K562 (cell line): Measurements from ENCODE around the gene EIF2AK3. TPM values are rescaled to one million over a fixed set of nuclear protein-coding genes. Genes with fewer than 3 reads are reported as not detected.
"Not testable (repeated sequence)": the region's sequence is repeated elsewhere in the genome, so short reads cannot be mapped to it uniquely, and the experiment has no call there.

ENCODE experiments used
- ATAC-seq: fragments of 200-7000 bp; cut with Tn5 transposase; 3 replicates; pipeline ENCODE4 v1.9.1; 2020; ENCODE audit warnings: moderate library complexity
- BruUV-seq: library from RNA; stranded (reverse); fragments of 400-500 nt; replicated peaks from 2 replicates; lab custom pipeline; 2021; lab: Mats Ljungman, UMichigan
- CTCF ChIA-PET: fragments of 300-600 bp; formaldehyde crosslinking; extraction: SDS; loops from one replicate; lab custom pipeline; 2021; ENCODE audit warnings: low intra/inter-chr PET ratio; lab: Yijun Ruan, JAX
- POLR2A ChIA-PET: fragments of 300-600, 350-650 bp; sonication (Branson Sonifier 250); formaldehyde crosslinking; extraction: SDS; loops from one replicate; lab custom pipeline; 2021; ENCODE audit warnings: antibody characterized with exemption, inconsistent platforms; lab: Yijun Ruan, JAX
- DNase-seq, 4 experiments: peaks; one replicate each; pipeline versions ENCODE4 v3.0.0 to v3.0.0-alpha.2; 2011 to 2018; ENCODE audit warnings: low spot score in 3 of 4, mixed read lengths in 3 of 4; ENCODE audit errors: extremely low read depth in 1 of 4
- FAIRE-seq: peaks from 2 replicates; lab custom pipeline; 2011; peaks lifted over from hg19 to GRCh38; lab: Jason Lieb, UNC
- H2AFZ ChIP-seq: 2 replicates; pipeline ENCODE4 v1.6.0; 2011; ENCODE audit warnings: low read depth, low read length, control low read depth, inconsistent platforms
- H3K27ac ChIP-seq: fragments of 200-600 bp; 3 replicates; pipeline ENCODE4 v1.8.0; 2011; ENCODE audit warnings: low read depth, mild to moderate bottlenecking, control low read depth, inconsistent platforms, low read length, moderate library complexity, mixed read lengths; ENCODE audit errors: extremely low read depth
- H3K27me3 ChIP-seq, 2 experiments: fragments of 300-600 bp in 1 of 2; 2 replicates in 1 of 2; 3 replicates in 1 of 2; pipeline versions ENCODE4 v1.6.0 to v1.8.0; 2011; ENCODE audit warnings: inconsistent platforms in 2 of 2, low read length in 2 of 2, mild to moderate bottlenecking in 1 of 2, mixed read lengths in 1 of 2, moderate library complexity in 1 of 2; ENCODE audit not compliant: control insufficient read depth in 2 of 2, insufficient read depth in 2 of 2
- H3K36me3 ChIP-seq: fragments of 300-600 bp; 3 replicates; pipeline ENCODE4 v1.8.0; 2011; ENCODE audit warnings: mild to moderate bottlenecking, low read length, inconsistent platforms; ENCODE audit not compliant: control insufficient read depth, insufficient read depth
- H3K4me1 ChIP-seq, 2 experiments: fragments of 200-600 bp in 1 of 2; replicated peaks in 1 of 2; 2 replicates in 1 of 2; 3 replicates in 1 of 2; pipeline versions ENCODE4 v1.5.1 to v1.8.0; 2011; ENCODE audit warnings: inconsistent platforms in 2 of 2, low read length in 2 of 2, mild to moderate bottlenecking in 1 of 2, mixed read lengths in 1 of 2, moderate library complexity in 1 of 2; ENCODE audit not compliant: control insufficient read depth in 2 of 2, insufficient read depth in 2 of 2
- H3K4me2 ChIP-seq: 2 replicates; pipeline ENCODE4 v1.6.1; 2011; ENCODE audit warnings: low read length, control low read depth, inconsistent platforms, mixed read lengths; ENCODE audit not compliant: insufficient read depth
- H3K4me3 ChIP-seq: fragments of 200-600 bp; sonication (generic), shearing (Covaris generic); 2 replicates; pipeline ENCODE4 v1.5.1; 2016; ENCODE audit warnings: control low read depth, inconsistent platforms
- H3K79me2 ChIP-seq: fragments of 200-600 bp; 3 replicates; pipeline ENCODE4 v1.8.0; 2011; ENCODE audit warnings: low read length, inconsistent platforms; ENCODE audit not compliant: control insufficient read depth, insufficient read depth
- H3K9ac ChIP-seq, 2 experiments: 2 replicates each; pipeline versions ENCODE4 v1.6.0 to v1.6.1; 2011; ENCODE audit warnings: low read depth in 2 of 2, low read length in 2 of 2, control low read depth in 1 of 2, inconsistent platforms in 1 of 2, mild to moderate bottlenecking in 1 of 2, mixed read lengths in 1 of 2; ENCODE audit not compliant: insufficient read depth in 1 of 2
- H3K9me1 ChIP-seq: one replicate; pipeline ENCODE4 v1.6.0; 2011; ENCODE audit warnings: inconsistent platforms, mild to moderate bottlenecking, low read length, moderate library complexity; ENCODE audit not compliant: control insufficient read depth, insufficient read depth
- H3K9me3 ChIP-seq: replicated peaks from 2 replicates; pipeline ENCODE4 v1.5.1; 2011; ENCODE audit warnings: low read depth, low read length, inconsistent platforms; ENCODE audit not compliant: control insufficient read depth, insufficient read depth
- H4K20me1 ChIP-seq: replicated peaks from 2 replicates; pipeline ENCODE4 v1.6.1; 2011; ENCODE audit warnings: low read length, inconsistent platforms, mixed read lengths; ENCODE audit not compliant: control insufficient read depth, insufficient read depth
- CHD1 ChIP-seq: fragments of 200-600 bp; sonication (generic); IDR thresholded peaks from one replicate; pipeline ENCODE4 v1.6.1; 2012; ENCODE audit warnings: mild to moderate bottlenecking, moderate library complexity, low read length, inconsistent platforms
- EP300 ChIP-seq: IDR thresholded peaks from 2 replicates; pipeline ENCODE4 v1.6.1; 2012; ENCODE audit warnings: low read length, improper control_type of control experiment
- KLF6 ChIP-seq: fragments of 250-450 bp; sonication (Bioruptor Pico); IDR thresholded peaks from 2 replicates; pipeline ENCODE4 v1.4.0; 2020; ENCODE audit warnings: mild to moderate bottlenecking, moderate library complexity, borderline replicate concordance
- PHTF2 ChIP-seq: fragments of 250-450 bp; sonication (Bioruptor Pico); IDR thresholded peaks from 2 replicates; pipeline ENCODE4 v1.5.0; 2021; ENCODE audit warnings: mild to moderate bottlenecking
- SAFB ChIP-seq: fragments of 200-400 bp; formaldehyde crosslinking; IDR thresholded peaks from 2 replicates; pipeline ENCODE4 v1.6.1; 2017; ENCODE audit warnings: low read depth, low read length, borderline replicate concordance
- SRF ChIP-seq, 2 experiments: fragments of 250-450, 450-650 bp in 1 of 2; sonication (Bioruptor Pico) in 1 of 2; sonication (generic) in 1 of 2; formaldehyde crosslinking; IDR thresholded peaks; 2 replicates each; pipeline versions ENCODE4 v1.5.0 to v1.5.1; 2020 to 2022; ENCODE audit warnings: mild to moderate bottlenecking in 1 of 2, missing genetic modification reagents in 1 of 2
- TEAD1 ChIP-seq, 2 experiments: fragments of 450-650 bp in 1 of 2; sonication (generic) in 1 of 2; formaldehyde crosslinking; IDR thresholded peaks; 2 replicates each; pipeline versions ENCODE4 v1.4.0 to v1.8.0; 2020 to 2022; ENCODE audit warnings: mild to moderate bottlenecking in 2 of 2, missing genetic modification reagents in 1 of 2
- USF2 ChIP-seq: sonication (generic); formaldehyde crosslinking; IDR thresholded peaks from 2 replicates; pipeline ENCODE4 v1.5.0; 2020; ENCODE audit warnings: missing genetic modification reagents
- ZZZ3 ChIP-seq: fragments of 450-650 bp; IDR thresholded peaks from 2 replicates; pipeline ENCODE4 v1.6.1; 2016; ENCODE audit warnings: antibody characterized with exemption, mild to moderate bottlenecking, moderate library complexity
- WGBS: fragments of 100-300 bp; shearing (Covaris generic); methylation state at CpG from one replicate; pipeline ENCODE4 v1.1.6; 2016; ENCODE audit warnings: low coverage, mixed read lengths; ENCODE audit not compliant: insufficient coverage; ENCODE audit errors: missing lambda C conversion rate; 5-methylcytosine and 5-hydroxymethylcytosine counted together
- in situ Hi-C: fragments of 300-500 bp; cut with MboI; formaldehyde crosslinking; loops from 4 replicates; pipeline ENCODE4 v1.15.0; 2018; ENCODE audit warnings: inconsistent platforms, mixed read lengths
- intact Hi-C: fragments of 100-400 bp; cut with micrococcal nuclease; formaldehyde crosslinking; loops from 2 replicates; pipeline ENCODE4 v1.14.2; 2022
- polyA plus RNA-seq, 8 experiments: library from polyadenylated mRNA; depleted of rRNA in 4 of 8; stranded (reverse) in 5 of 8; unstranded in 3 of 8; fragments of >200 nt; fragmentation: Nextera tagmentation in 2 of 8; fragmentation: Illumina TruSeq in 1 of 8; extraction: Ambion mirVana in 2 of 8; extraction: Trizol in 1 of 8; gene quantifications; 2 replicates each; pipeline versions ENCODE4 v1.2.1 to v1.2.3, GENCODE V29; 2011 to 2014; ENCODE audit warnings: inconsistent platforms in 1 of 8, missing spikeins in 1 of 8
- total RNA-seq, 7 experiments: library from RNA; depleted of rRNA in 6 of 7; stranded (reverse); fragments of >200 nt in 6 of 7; fragmentation: Illumina TruSeq in 2 of 7; extraction: Trizol in 2 of 7; gene quantifications; 2 replicates each; pipeline versions ENCODE4 v1.2.1 to v1.2.3, GENCODE V29; 2011 to 2021; ENCODE audit warnings: low replicate concordance in 1 of 7
- TF ChIP-seq, protein P1 (sequence below): fragments of 250-450 bp; sonication (Bioruptor Pico); IDR thresholded peaks from 2 replicates; pipeline ENCODE4 v1.8.0; 2021; ENCODE audit warnings: moderate library complexity, mild to moderate bottlenecking, inconsistent platforms

The EIF2AK3 gene
- total and polyA plus RNA-seq, 9 of the 15 experiments (the other 6 are each of a cell fraction or from before 2014, with no cell fraction given): 1.7 to 11.6 (median 7.4) TPM

GRCh38 chr2:88651646-88652045 is 24.4 kb upstream of the EIF2AK3 start:
- FAIRE-seq: no peak
- no peak overlapping the region for H3K4me3 ChIP-seq
- no peak overlapping the region for H2AFZ ChIP-seq
- intact Hi-C loops: no loop called here
- H3K4me1 ChIP-seq: no peaks in the 10 kb centered on the region
- in situ Hi-C loops: no loop called here
- H3K27me3 ChIP-seq: no peaks in the 10 kb centered on the region
- no peak overlapping the region for H3K4me2 ChIP-seq
- ChIA-PET POLR2A (interaction anchor here (1.9 to 2.2 kb wide), 2 partner anchors 10 to 12 kb away, joined by 4 to 5 read pairs; no protein-coding TSS in a partner anchor), CTCF (no interaction called here)
- TF ChIP-seq USF2 (CRISPR knock-in tag) (no peak), TEAD1 (CRISPR knock-in tag; IDR thresholded peaks at IDR 0.05) (no peak), SAFB (no peak), ZZZ3 (no peak), KLF6 (CRISPR knock-in tag) (no peak), SRF (CRISPR knock-in tag; IDR thresholded peaks at IDR 0.05) (no peak), EP300 (no peak), PHTF2 (CRISPR knock-in tag) (no peak), CHD1 (no peak)
- TF ChIP-seq, protein P1, sequence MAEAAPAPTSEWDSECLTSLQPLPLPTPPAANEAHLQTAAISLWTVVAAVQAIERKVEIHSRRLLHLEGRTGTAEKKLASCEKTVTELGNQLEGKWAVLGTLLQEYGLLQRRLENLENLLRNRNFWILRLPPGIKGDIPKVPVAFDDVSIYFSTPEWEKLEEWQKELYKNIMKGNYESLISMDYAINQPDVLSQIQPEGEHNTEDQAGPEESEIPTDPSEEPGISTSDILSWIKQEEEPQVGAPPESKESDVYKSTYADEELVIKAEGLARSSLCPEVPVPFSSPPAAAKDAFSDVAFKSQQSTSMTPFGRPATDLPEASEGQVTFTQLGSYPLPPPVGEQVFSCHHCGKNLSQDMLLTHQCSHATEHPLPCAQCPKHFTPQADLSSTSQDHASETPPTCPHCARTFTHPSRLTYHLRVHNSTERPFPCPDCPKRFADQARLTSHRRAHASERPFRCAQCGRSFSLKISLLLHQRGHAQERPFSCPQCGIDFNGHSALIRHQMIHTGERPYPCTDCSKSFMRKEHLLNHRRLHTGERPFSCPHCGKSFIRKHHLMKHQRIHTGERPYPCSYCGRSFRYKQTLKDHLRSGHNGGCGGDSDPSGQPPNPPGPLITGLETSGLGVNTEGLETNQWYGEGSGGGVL: no peak
- no peaks in the 10 kb centered on the region for H3K36me3 ChIP-seq
- DNase-seq: no peak
- H3K79me2 ChIP-seq: no peaks in the 10 kb centered on the region
- no peak overlapping the region for H3K27ac ChIP-seq
- BruUV-seq: no TSS peak
- H3K9me3 ChIP-seq: no peaks in the 10 kb centered on the region
- no peak overlapping the region for H3K9ac ChIP-seq
- no peaks in the 10 kb centered on the region for H4K20me1 ChIP-seq
- ATAC-seq: no peak
- no peaks in the 10 kb centered on the region for H3K9me1 ChIP-seq
- 10% methylated on average over 1 of the region's 1 CpG for WGBS

GRCh38 chr2:88645291-88645882 is 18.1 kb upstream of the EIF2AK3 start:
- H3K27ac ChIP-seq, in situ Hi-C loops, intact Hi-C loops, DNase-seq, H3K36me3 ChIP-seq, H3K27me3 ChIP-seq, H3K9ac ChIP-seq, H3K4me1 ChIP-seq, H2AFZ ChIP-seq, H3K79me2 ChIP-seq, H3K9me3 ChIP-seq, H3K9me1 ChIP-seq, FAIRE-seq, CTCF ChIA-PET, ATAC-seq, H3K4me3 ChIP-seq, H3K4me2 ChIP-seq, BruUV-seq, H4K20me1 ChIP-seq: not testable (repeated sequence)
- WGBS: 4% methylated on average over 2 of the region's 2 CpGs
- POLR2A ChIA-PET: interaction anchor here (0.7 to 2.5 kb wide), 4 partner anchors 9 to 17 kb away, joined by 3 to 10 read pairs (median 4); partner anchors contain the start of gene EIF2AK3
